ENCODE data around the gene CHAT. TPM values are rescaled to one million over a fixed set of nuclear protein-coding genes. Genes with fewer than 3 reads are reported as not detected.

CHAT gene
- not detected for polyA plus RNA-seq (ENCODE audit: insufficient read length in 4 of 4)

- DNase-seq (ENCODE audit: low read depth in 4 of 4, low spot score in 3 of 4), result no peak
Measured at GRCh38 chr10:49613882-49614241, at the start of gene CHAT. Gene CHAT (plus strand): TSS chr10:49614037. CDS start chr10:49614190, 153 bp downstream.

GRCh38 chr10:49564461-49565009, 49.3 kb upstream of the CHAT start:
- DNase-seq (ENCODE audit: low read depth in 4 of 4, low spot score in 3 of 4), result no peak

GRCh38 chr10:49567810-49568209, 46.0 kb upstream of the CHAT start:
- DNase-seq (ENCODE audit: low read depth in 4 of 4, low spot score in 3 of 4), result no peak

GRCh38 chr10:49568235-49568634, 45.6 kb upstream of the CHAT start:
- DNase-seq (ENCODE audit: low read depth in 4 of 4, low spot score in 3 of 4), result no peak

GRCh38 chr10:49569031-49569631, 44.7 kb upstream of the CHAT start:
- DNase-seq (ENCODE audit: low read depth in 4 of 4, low spot score in 3 of 4), result no peak

- DNase-seq (ENCODE audit: low read depth in 4 of 4, low spot score in 3 of 4), result no peak
Measured at GRCh38 chr10:49571388-49571787, 42.4 kb upstream of the CHAT start.

GRCh38 chr10:49572594-49573114, 41.2 kb upstream of the CHAT start:
- no peak for DNase-seq (ENCODE audit: low read depth in 4 of 4, low spot score in 3 of 4)

GRCh38 chr10:49575489-49576072, 38.3 kb upstream of the CHAT start:
- no peak for DNase-seq (ENCODE audit: low read depth in 4 of 4, low spot score in 3 of 4)

GRCh38 chr10:49577182-49577925, 36.5 kb upstream of the CHAT start:
- no peak for DNase-seq (ENCODE audit: low read depth in 4 of 4, low spot score in 3 of 4)

GRCh38 chr10:49578392-49578791, 35.4 kb upstream of the CHAT start:
- DNase-seq (ENCODE audit: low read depth in 4 of 4, low spot score in 3 of 4), result no peak

GRCh38 chr10:49579621-49580020, 34.2 kb upstream of the CHAT start:
- DNase-seq (ENCODE audit: low read depth in 4 of 4, low spot score in 3 of 4), result no peak

GRCh38 chr10:49585387-49585786, 28.4 kb upstream of the CHAT start:
- DNase-seq (ENCODE audit: low read depth in 4 of 4, low spot score in 3 of 4), result no peak

- DNase-seq (ENCODE audit: low read depth in 4 of 4, low spot score in 3 of 4), result no peak
Measured at GRCh38 chr10:49587981-49588380, 25.9 kb upstream of the CHAT start.

GRCh38 chr10:49592726-49593563, 20.9 kb upstream of the CHAT start:
- peak in 1 of 4 donors; percentile 27 for DNase-seq (ENCODE audit: low read depth in 4 of 4, low spot score in 3 of 4)

GRCh38 chr10:49593564-49593875, 20.3 kb upstream of the CHAT start:
- no peak for DNase-seq (ENCODE audit: low read depth in 4 of 4, low spot score in 3 of 4)

GRCh38 chr10:49593998-49594397, 19.8 kb upstream of the CHAT start:
- no peak for DNase-seq (ENCODE audit: low read depth in 4 of 4, low spot score in 3 of 4)

- peak in 1 of 4 donors; percentile 34 for DNase-seq (ENCODE audit: low read depth in 4 of 4, low spot score in 3 of 4)
Measured at GRCh38 chr10:49594594-49594993, 19.2 kb upstream of the CHAT start.

- DNase-seq (ENCODE audit: low read depth in 4 of 4, low spot score in 3 of 4), result no peak
Measured at GRCh38 chr10:49595003-49595712, 18.7 kb upstream of the CHAT start.

GRCh38 chr10:49595713-49596492, 17.9 kb upstream of the CHAT start:
- no peak for DNase-seq (ENCODE audit: low read depth in 4 of 4, low spot score in 3 of 4)

- no peak for DNase-seq (ENCODE audit: low read depth in 4 of 4, low spot score in 3 of 4)
Measured at GRCh38 chr10:49596493-49596809, 17.4 kb upstream of the CHAT start.
